ENCODE data around the gene TMEM214. TPM values are rescaled to one million over a fixed set of nuclear protein-coding genes. Genes with fewer than 3 reads are reported as not detected.

Gene TMEM214
- total RNA-seq, 4 donors from 2014 or later = 35.5 to 95.4 (median 49.0) TPM

- TF ChIP-seq CTCF (IDR thresholded peaks at IDR 0.05; ENCODE audit: low read depth) = no peak
Observed at GRCh38 chr2:27071990-27072830, 39.4 kb downstream of the TMEM214 start.

GRCh38 chr2:27072920-27073319 lies 40.2 kb downstream of the TMEM214 start:
- no peak for TF ChIP-seq CTCF (IDR thresholded peaks at IDR 0.05; ENCODE audit: low read depth)

GRCh38 chr2:27073782-27074181 lies 41.0 kb downstream of the TMEM214 start:
- no peak for TF ChIP-seq CTCF (IDR thresholded peaks at IDR 0.05; ENCODE audit: low read depth)

- no peak for TF ChIP-seq CTCF (IDR thresholded peaks at IDR 0.05; ENCODE audit: low read depth)
Observed at GRCh38 chr2:27074738-27075565, 42.2 kb downstream of the TMEM214 start.

GRCh38 chr2:27076323-27076722 lies 43.6 kb downstream of the TMEM214 start:
- TF ChIP-seq CTCF (IDR thresholded peaks at IDR 0.05; ENCODE audit: low read depth) = no peak

- no peak for TF ChIP-seq CTCF (IDR thresholded peaks at IDR 0.05; ENCODE audit: low read depth)
Observed at GRCh38 chr2:27077231-27077630, 44.5 kb downstream of the TMEM214 start.
